Fibroblast of lung (primary cell): ENCODE results near the gene CHP1. TPM values are rescaled to one million over a fixed set of nuclear protein-coding genes. Genes with fewer than 3 reads are reported as not detected.

Experiments
- DNase-seq, 2 donors: peaks; one replicate each; pipeline versions ENCODE4 v3.0.0 to v3.0.0-alpha.2; 2010; ENCODE audit warnings: low read depth in 2 of 2
- H2AFZ ChIP-seq: 2 replicates; pipeline ENCODE4 v1.5.1; 2012; ENCODE audit warnings: low read length, control low read depth, inconsistent platforms
- H3K27ac ChIP-seq: 2 replicates; pipeline ENCODE4 v1.5.1; 2011; ENCODE audit warnings: low read length, control low read depth; ENCODE audit not compliant: insufficient read depth
- H3K27me3 ChIP-seq: 2 replicates; pipeline ENCODE4 v1.5.1; 2011; ENCODE audit warnings: mild to moderate bottlenecking, low read length; ENCODE audit not compliant: control insufficient read depth, insufficient read depth
- H3K36me3 ChIP-seq: 2 replicates; pipeline ENCODE4 v1.5.1; 2011; ENCODE audit warnings: low read length; ENCODE audit not compliant: control insufficient read depth, insufficient read depth
- H3K4me1 ChIP-seq: 2 replicates; pipeline ENCODE4 v1.5.1; 2011; ENCODE audit warnings: low read length; ENCODE audit not compliant: control insufficient read depth, insufficient read depth; ENCODE audit errors: extremely low read depth
- H3K4me2 ChIP-seq: 2 replicates; pipeline ENCODE4 v1.5.1; 2011; ENCODE audit warnings: low read length, control low read depth; ENCODE audit not compliant: insufficient read depth; ENCODE audit errors: extremely low read depth
- H3K4me3 ChIP-seq, 4 experiments: fragments of 200-600 bp in 1 of 4; sonication (generic) in 1 of 4; replicated peaks in 1 of 4; 2 replicates each; pipeline ENCODE4 v1.5.1; 2011 to 2016; ENCODE audit warnings: low read length in 4 of 4, low read depth in 3 of 4, mild to moderate bottlenecking in 3 of 4, control low read depth in 2 of 4, inconsistent platforms in 1 of 4, mixed read lengths in 1 of 4; ENCODE audit not compliant: insufficient read depth in 1 of 4; ENCODE audit errors: control extremely low read depth in 1 of 4
- H3K79me2 ChIP-seq: 2 replicates; pipeline ENCODE4 v1.5.1; 2012; ENCODE audit warnings: mild to moderate bottlenecking, low read length, inconsistent platforms; ENCODE audit not compliant: control insufficient read depth, insufficient read depth
- H3K9ac ChIP-seq: 2 replicates; pipeline ENCODE4 v1.5.1; 2011; ENCODE audit warnings: mild to moderate bottlenecking, low read length, control low read depth; ENCODE audit not compliant: insufficient read depth
- H3K9me3 ChIP-seq: 2 replicates; pipeline ENCODE4 v1.5.1; 2012; ENCODE audit warnings: low read depth, low read length; ENCODE audit not compliant: control insufficient read depth, insufficient read depth
- H4K20me1 ChIP-seq: 2 replicates; pipeline ENCODE4 v1.5.1; 2011; ENCODE audit warnings: low read length; ENCODE audit not compliant: control insufficient read depth, insufficient read depth; ENCODE audit errors: extremely low read depth
- EZH2 ChIP-seq: IDR thresholded peaks from 2 replicates; pipeline ENCODE4 v1.5.1; 2012; ENCODE audit warnings: low read length, control low read depth, mild to moderate bottlenecking; ENCODE audit errors: missing control alignments
- polyA plus RNA-seq, 2 donors: library from polyadenylated mRNA; depleted of rRNA in 1 of 2; stranded (reverse) in 1 of 2; unstranded in 1 of 2; fragments of >200 nt; gene quantifications; 2 replicates each; pipeline ENCODE4 v1.2.1, GENCODE V29; 2011 to 2012; ENCODE audit warnings: missing spikeins in 1 of 2
- total RNA-seq: library from RNA; depleted of rRNA; stranded (reverse); fragments of >200 nt; gene quantifications from 2 replicates; pipeline ENCODE4 v1.2.1, GENCODE V29; 2014
- TF ChIP-seq, protein P1 (sequence below), 2 donors: IDR thresholded peaks in 1 of 2; conservative IDR thresholded peaks in 1 of 2; 1 replicate in 1 of 2; 2 replicates in 1 of 2; pipeline ENCODE4 v1.5.1; 2011 to 2012; ENCODE audit warnings: low read length in 2 of 2, control low read depth in 1 of 2, inconsistent platforms in 1 of 2, low read depth in 1 of 2, mild to moderate bottlenecking in 1 of 2

Gene CHP1
- total and polyA plus RNA-seq, 2 donors (not counting 1 experiment from before 2014, with no cell fraction given), result 84.7 to 118 TPM

DNA sequence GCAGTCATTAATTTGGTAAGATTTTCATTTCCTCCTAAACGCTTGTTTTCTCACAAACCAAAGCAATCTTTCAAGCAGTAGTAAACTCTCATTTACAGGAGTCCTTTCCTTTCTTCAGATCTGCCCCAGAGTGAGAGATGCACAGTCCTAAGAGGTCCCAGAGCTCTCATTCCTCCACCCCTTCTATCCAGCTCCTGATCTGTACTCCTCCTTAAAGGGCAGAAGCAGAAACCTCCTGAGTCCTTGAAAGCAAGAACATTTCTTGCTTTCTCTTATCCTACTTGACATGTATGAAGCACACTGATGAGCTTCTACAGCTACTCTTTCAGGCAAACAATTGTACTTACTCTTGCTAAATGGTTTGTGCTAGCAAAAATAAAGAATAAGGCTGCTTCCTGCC is 12.2 kb upstream of the CHP1 start:
- Histone ChIP-seq H3K9ac (no peak overlapping the region), H3K4me3 (no peak overlapping the region), H3K27me3 (peaks cover 13% of the 10 kb centered on the region), H3K4me2 (no peak overlapping the region), H3K79me2 (no peaks in the 10 kb centered on the region), H4K20me1 (no peaks in the 10 kb centered on the region), H3K4me1 (no peaks in the 10 kb centered on the region), H3K27ac (no peak overlapping the region), H3K9me3 (no peaks in the 10 kb centered on the region), H2AFZ (no peak overlapping the region), H3K36me3 (no peaks in the 10 kb centered on the region)
- peak; percentile 13 for TF ChIP-seq EZH2
- TF ChIP-seq, protein P1, sequence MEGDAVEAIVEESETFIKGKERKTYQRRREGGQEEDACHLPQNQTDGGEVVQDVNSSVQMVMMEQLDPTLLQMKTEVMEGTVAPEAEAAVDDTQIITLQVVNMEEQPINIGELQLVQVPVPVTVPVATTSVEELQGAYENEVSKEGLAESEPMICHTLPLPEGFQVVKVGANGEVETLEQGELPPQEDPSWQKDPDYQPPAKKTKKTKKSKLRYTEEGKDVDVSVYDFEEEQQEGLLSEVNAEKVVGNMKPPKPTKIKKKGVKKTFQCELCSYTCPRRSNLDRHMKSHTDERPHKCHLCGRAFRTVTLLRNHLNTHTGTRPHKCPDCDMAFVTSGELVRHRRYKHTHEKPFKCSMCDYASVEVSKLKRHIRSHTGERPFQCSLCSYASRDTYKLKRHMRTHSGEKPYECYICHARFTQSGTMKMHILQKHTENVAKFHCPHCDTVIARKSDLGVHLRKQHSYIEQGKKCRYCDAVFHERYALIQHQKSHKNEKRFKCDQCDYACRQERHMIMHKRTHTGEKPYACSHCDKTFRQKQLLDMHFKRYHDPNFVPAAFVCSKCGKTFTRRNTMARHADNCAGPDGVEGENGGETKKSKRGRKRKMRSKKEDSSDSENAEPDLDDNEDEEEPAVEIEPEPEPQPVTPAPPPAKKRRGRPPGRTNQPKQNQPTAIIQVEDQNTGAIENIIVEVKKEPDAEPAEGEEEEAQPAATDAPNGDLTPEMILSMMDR (conservative IDR thresholded peaks at IDR 0.05 in 1 of 2, IDR thresholded peaks at IDR 0.05 in 1 of 2; ENCODE audit: low read depth in 1 of 2, low read length in 2 of 2), result no peak
- DNase-seq, result no peak

DNA sequence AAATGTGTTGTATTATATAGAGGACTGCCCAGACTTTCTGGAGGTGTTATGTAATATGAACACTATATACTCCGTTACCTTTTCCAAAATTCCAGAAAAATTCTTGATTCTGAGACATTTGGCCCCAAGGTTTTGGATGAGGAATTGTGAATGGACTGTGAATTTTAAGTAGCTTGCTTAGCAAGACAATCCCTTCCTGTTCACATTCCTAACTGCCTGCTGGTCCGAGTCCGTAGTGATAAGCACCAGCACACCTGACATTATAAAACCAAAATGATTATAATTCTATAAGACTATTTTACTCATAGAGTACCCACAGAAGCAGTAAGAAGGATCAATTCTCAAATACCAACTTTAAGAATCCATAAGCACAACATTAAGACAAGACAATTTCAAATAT is 11.7 kb upstream of the CHP1 start:
- Histone ChIP-seq H3K36me3 (no peaks in the 10 kb centered on the region), H3K9me3 (no peaks in the 10 kb centered on the region), H3K79me2 (no peaks in the 10 kb centered on the region), H3K9ac (no peak overlapping the region), H2AFZ (no peak overlapping the region), H3K4me2 (no peak overlapping the region), H3K27ac (no peak overlapping the region), H3K27me3 (peaks cover 13% of the 10 kb centered on the region), H3K4me3 (no peak overlapping the region), H3K4me1 (no peaks in the 10 kb centered on the region), H4K20me1 (no peaks in the 10 kb centered on the region)
- TF ChIP-seq EZH2, result no peak
- TF ChIP-seq, protein P1 (conservative IDR thresholded peaks at IDR 0.05 in 1 of 2, IDR thresholded peaks at IDR 0.05 in 1 of 2; ENCODE audit: low read depth in 1 of 2, low read length in 2 of 2), result no peak
- no peak for DNase-seq

DNA sequence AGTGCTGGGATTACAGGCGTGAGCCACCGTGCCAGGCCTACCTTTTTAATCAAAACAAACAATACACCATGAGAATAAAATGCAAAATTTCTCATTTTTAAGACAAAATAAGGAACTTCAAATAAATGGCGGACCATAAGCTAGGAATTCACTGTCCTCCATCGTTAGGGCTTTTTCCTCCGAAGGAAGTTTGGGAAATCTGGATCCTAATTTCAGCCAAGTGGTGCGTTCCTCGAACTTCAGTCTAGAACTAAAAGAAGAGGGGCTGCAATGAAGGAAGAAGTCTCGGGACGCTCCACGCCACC is 771 bp upstream of the CHP1 start:
- H3K9ac ChIP-seq, result no peak overlapping the region
- peak overlapping the region; percentile 16 to 94 (median 49) for H3K4me3 ChIP-seq
- H3K27me3 ChIP-seq, result no peaks in the 10 kb centered on the region
- peak overlapping the region; percentile 91 for H3K4me2 ChIP-seq
- H4K20me1 ChIP-seq, result no peaks in the 10 kb centered on the region
- peak overlapping the region; percentile 52 for H2AFZ ChIP-seq
- peak overlapping the region; percentile 96 for H3K27ac ChIP-seq
- TF ChIP-seq, protein P1 (conservative IDR thresholded peaks at IDR 0.05 in 1 of 2, IDR thresholded peaks at IDR 0.05 in 1 of 2; ENCODE audit: low read depth in 1 of 2, low read length in 2 of 2), result no peak
- TF ChIP-seq EZH2, result no peak
- no peak for DNase-seq
- no peaks in the 10 kb centered on the region for H3K36me3 ChIP-seq
- H3K9me3 ChIP-seq, result no peaks in the 10 kb centered on the region
- no peaks in the 10 kb centered on the region for H3K4me1 ChIP-seq
- peaks cover 19% of the 10 kb centered on the region for H3K79me2 ChIP-seq
